Uterus (tissue), 4 donors: ENCODE results near the gene KCNN3. TPM values are rescaled to one million over a fixed set of nuclear protein-coding genes. Genes with fewer than 3 reads are reported as not detected.

Source experiments
- DNase-seq, 2 donors: peaks; one replicate each; pipeline ENCODE4 v3.0.0-alpha.2; 2019 to 2020
- H3K27ac ChIP-seq, 2 donors: fragments of 200-600 bp; sonication (generic); 1 replicate in 1 of 2; 2 replicates in 1 of 2; pipeline ENCODE4 v1.5.1; 2016 to 2018
- H3K27me3 ChIP-seq, 2 donors: fragments of 200-600 bp; sonication (generic); one replicate each; pipeline ENCODE4 v1.5.1; 2018 to 2019; ENCODE audit warnings: control low read depth in 1 of 2
- H3K36me3 ChIP-seq, 2 donors: fragments of 200-600 bp; sonication (generic); one replicate each; pipeline ENCODE4 v1.5.1; 2019; ENCODE audit warnings: control low read depth in 1 of 2
- H3K4me1 ChIP-seq, 2 donors: fragments of 200-600 bp; sonication (generic); one replicate each; pipeline ENCODE4 v1.5.1; 2018 to 2019; ENCODE audit warnings: control low read depth in 1 of 2
- H3K4me3 ChIP-seq, 2 donors: fragments of 200-600 bp; sonication (generic); 1 replicate in 1 of 2; 2 replicates in 1 of 2; pipeline ENCODE4 v1.5.1; 2018 to 2019; ENCODE audit warnings: mild to moderate bottlenecking in 1 of 2
- H3K9me3 ChIP-seq, 2 donors: fragments of 200-600 bp; sonication (generic); one replicate each; pipeline ENCODE4 v1.5.1; 2019; ENCODE audit warnings: control low read depth in 1 of 2
- POLR2A ChIP-seq, 2 donors: fragments of 450-650 bp; IDR thresholded peaks; one replicate each; pipeline ENCODE4 v1.6.1; 2016; ENCODE audit warnings: antibody characterized with exemption in 2 of 2, mild to moderate bottlenecking in 1 of 2, moderate library complexity in 1 of 2
- intact Hi-C: fragments of 100-400 bp; cut with DNase I; formaldehyde crosslinking; loops from one replicate; pipeline ENCODE4 v1.15.1; 2023; ENCODE audit warnings: low total_unique reads
- total RNA-seq, 4 donors: library from RNA; depleted of rRNA in 3 of 4; stranded (reverse); fragments of >200 nt in 3 of 4; gene quantifications; one replicate each; pipeline versions ENCODE4 v1.1.0 to v1.2.4, GENCODE V29; 2014 to 2023
- TF ChIP-seq, protein P1 (sequence below), 4 experiments: fragments of 200-600 bp in 2 of 4; fragments of 450-650 bp in 2 of 4; sonication (generic) in 2 of 4; IDR thresholded peaks; one replicate each; pipeline ENCODE4 v1.5.1; 2016 to 2019; ENCODE audit warnings: antibody characterized with exemption in 4 of 4, mild to moderate bottlenecking in 2 of 4, moderate library complexity in 1 of 4
- donor health status: DM: yes; HTN: yes; CAD: no.

Gene KCNN3
- total RNA-seq, 4 donors from 2014 or later = 7.1 to 35.5 (median 12.1) TPM

DNA sequence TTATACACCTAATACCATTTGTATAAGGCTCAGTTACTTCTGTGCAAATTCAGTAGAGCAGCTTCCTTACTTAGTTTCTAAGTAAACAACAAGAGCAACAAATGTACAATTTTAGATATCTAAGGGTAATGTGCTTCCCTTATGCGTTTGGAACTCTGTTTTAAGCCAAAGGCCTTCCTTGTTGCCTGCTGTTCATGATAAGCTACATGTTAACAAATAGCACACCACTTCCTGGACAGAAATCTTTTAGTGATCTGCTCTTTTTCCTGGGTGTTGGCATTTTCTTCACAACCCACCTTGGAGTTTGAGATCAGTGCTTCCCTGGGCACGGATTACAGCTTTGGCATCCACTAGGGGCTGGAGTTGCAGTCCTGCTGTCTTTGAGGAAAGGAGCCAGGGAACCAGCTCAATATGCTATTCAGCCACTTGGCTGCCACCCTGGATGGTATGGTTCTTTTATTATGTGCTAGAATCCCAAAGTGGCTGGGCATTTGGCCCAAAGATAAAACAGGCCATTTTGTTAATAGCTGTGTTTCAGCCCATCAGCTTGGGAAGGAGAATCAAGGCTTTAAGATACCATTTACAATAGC lies 206.5 kb downstream of the KCNN3 start:
- H3K27ac ChIP-seq = no peak overlapping the region
- no peaks in the 10 kb centered on the region for H3K9me3 ChIP-seq
- H3K36me3 ChIP-seq = no peaks in the 10 kb centered on the region
- no peaks in the 10 kb centered on the region for H3K4me1 ChIP-seq
- TF ChIP-seq, protein P1, sequence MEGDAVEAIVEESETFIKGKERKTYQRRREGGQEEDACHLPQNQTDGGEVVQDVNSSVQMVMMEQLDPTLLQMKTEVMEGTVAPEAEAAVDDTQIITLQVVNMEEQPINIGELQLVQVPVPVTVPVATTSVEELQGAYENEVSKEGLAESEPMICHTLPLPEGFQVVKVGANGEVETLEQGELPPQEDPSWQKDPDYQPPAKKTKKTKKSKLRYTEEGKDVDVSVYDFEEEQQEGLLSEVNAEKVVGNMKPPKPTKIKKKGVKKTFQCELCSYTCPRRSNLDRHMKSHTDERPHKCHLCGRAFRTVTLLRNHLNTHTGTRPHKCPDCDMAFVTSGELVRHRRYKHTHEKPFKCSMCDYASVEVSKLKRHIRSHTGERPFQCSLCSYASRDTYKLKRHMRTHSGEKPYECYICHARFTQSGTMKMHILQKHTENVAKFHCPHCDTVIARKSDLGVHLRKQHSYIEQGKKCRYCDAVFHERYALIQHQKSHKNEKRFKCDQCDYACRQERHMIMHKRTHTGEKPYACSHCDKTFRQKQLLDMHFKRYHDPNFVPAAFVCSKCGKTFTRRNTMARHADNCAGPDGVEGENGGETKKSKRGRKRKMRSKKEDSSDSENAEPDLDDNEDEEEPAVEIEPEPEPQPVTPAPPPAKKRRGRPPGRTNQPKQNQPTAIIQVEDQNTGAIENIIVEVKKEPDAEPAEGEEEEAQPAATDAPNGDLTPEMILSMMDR (IDR thresholded peaks at IDR 0.05) = no peak
- no peak for TF ChIP-seq POLR2A (IDR thresholded peaks at IDR 0.05)
- DNase-seq = no peak
- H3K4me3 ChIP-seq = no peak overlapping the region
- H3K27me3 ChIP-seq = no peaks in the 10 kb centered on the region
- intact Hi-C loops = no loop called here

DNA sequence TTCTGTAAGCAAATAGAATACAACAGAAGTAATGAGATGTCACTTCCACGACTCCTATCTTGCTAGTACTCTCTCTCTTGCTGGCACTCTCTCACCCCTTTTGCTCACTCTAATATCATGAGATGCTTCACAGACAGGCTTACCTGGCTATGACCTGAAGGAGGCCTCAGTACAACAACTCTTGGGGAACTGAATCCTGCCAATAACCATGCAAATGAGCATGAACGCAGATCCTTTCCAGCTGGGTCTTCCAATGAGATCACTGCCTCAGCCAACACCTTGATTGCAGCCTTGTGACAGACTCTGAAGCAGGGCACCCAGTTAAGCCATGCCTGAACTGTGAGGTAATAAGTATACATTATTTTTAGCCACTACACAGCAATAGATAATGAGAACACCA lies 209.0 kb downstream of the KCNN3 start:
- no peak for DNase-seq
- Histone ChIP-seq H3K9me3 (no peaks in the 10 kb centered on the region), H3K4me1 (no peaks in the 10 kb centered on the region), H3K27me3 (no peaks in the 10 kb centered on the region), H3K27ac (no peak overlapping the region), H3K4me3 (no peak overlapping the region), H3K36me3 (no peaks in the 10 kb centered on the region)
- TF ChIP-seq, protein P1 (IDR thresholded peaks at IDR 0.05) = no peak
- TF ChIP-seq POLR2A (IDR thresholded peaks at IDR 0.05) = no peak
- intact Hi-C loops = no loop called here

DNA sequence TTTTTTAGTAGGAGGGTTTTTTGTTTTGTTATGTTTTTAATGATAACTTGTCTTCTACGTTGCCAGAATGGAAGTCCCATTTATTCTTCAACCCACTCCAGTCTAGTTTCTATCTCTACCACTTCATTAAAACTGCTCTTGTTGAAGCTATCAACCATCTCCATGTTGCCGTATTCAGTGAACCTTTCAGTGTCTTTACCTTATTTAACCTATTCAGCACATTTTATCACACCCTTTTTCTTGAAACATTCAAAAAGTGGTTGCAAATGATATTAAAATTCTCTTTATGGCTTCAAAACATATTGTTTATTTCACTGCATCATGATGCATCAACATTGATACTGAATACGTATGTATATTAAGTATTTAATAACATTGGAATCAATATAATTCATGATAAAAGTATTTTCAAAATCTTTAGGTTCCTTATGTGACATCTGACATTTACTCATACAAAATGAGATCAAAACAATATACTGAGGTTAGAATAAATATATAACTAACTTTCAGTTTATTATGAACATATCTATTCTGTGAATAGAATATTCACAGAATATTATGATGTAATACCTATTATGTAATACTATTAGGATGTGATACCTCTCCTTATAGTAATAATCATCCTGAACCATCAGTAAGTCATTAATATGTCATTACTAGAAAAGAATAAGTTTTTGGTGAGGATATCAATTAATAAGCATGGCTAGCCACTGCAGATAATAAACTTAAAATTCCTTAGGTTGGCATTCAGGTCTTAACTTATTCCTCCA lies 210.1 kb downstream of the KCNN3 start:
- no peak overlapping the region for H3K4me3 ChIP-seq
- no peaks in the 10 kb centered on the region for H3K27me3 ChIP-seq
- H3K4me1 ChIP-seq = no peaks in the 10 kb centered on the region
- no peaks in the 10 kb centered on the region for H3K9me3 ChIP-seq
- H3K27ac ChIP-seq = no peak overlapping the region
- DNase-seq = no peak
- intact Hi-C loops = no loop called here
- no peak for TF ChIP-seq POLR2A (IDR thresholded peaks at IDR 0.05)
- TF ChIP-seq, protein P1 (IDR thresholded peaks at IDR 0.05) = no peak
- no peaks in the 10 kb centered on the region for H3K36me3 ChIP-seq

DNA sequence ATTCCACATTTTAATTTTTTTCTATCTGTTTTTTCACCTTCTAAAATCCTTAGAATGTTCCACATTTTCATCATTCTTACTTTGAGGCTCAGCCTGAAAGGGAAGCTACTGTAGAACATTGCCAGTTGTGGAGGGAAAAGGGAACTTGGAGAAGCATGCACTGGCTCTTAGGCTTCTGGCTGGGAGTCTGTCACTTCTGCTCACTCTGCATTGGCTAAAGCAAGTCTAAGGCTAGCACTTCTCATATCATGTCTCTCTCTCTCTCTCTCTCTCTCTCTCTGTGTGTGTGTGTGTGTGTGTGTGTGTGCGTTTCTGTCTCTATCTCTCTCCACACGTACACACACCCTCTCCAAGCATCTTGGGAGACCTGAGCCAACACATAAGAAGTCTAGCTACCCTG lies 212.5 kb downstream of the KCNN3 start:
- no peaks in the 10 kb centered on the region for H3K36me3 ChIP-seq
- H3K9me3 ChIP-seq = no peaks in the 10 kb centered on the region
- H3K4me3 ChIP-seq = no peak overlapping the region
- intact Hi-C loops = no loop called here
- no peaks in the 10 kb centered on the region for H3K27me3 ChIP-seq
- H3K4me1 ChIP-seq = no peaks in the 10 kb centered on the region
- TF ChIP-seq, protein P1 (IDR thresholded peaks at IDR 0.05) = no peak
- no peak for TF ChIP-seq POLR2A (IDR thresholded peaks at IDR 0.05)
- H3K27ac ChIP-seq = no peak overlapping the region
- DNase-seq = no peak

DNA sequence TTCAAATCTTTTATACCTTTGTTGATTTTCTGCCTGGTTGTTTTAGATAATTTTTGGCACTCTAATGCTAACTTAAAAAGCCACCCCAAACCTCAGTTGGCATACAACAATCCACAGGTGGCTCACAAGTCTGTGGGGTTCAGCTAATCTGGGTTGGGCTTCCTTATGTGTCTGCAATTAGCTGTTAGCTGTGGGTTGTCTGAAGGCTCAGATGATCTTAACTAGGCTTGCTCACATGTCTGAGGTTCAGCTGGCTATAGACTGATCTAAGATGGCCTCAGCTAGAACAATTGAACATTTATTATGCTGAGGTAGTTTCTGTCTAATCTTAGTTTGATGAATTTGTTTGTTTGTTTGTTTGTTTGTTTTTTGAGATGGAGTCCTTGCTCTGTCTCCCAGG lies 217.2 kb downstream of the KCNN3 start:
- H3K36me3 ChIP-seq = no peaks in the 10 kb centered on the region
- H3K4me1 ChIP-seq = no peaks in the 10 kb centered on the region
- intact Hi-C loops = no loop called here
- no peak for TF ChIP-seq POLR2A (IDR thresholded peaks at IDR 0.05)
- TF ChIP-seq, protein P1 (IDR thresholded peaks at IDR 0.05) = no peak
- DNase-seq = no peak
- no peaks in the 10 kb centered on the region for H3K27me3 ChIP-seq
- no peak overlapping the region for H3K4me3 ChIP-seq
- no peak overlapping the region for H3K27ac ChIP-seq
- H3K9me3 ChIP-seq = no peaks in the 10 kb centered on the region
